IPS-NIHi11 (cell line): ENCODE data around the gene RYK.
"Not testable (repeated sequence)": the region's sequence is repeated elsewhere in the genome, so short reads cannot be mapped to it uniquely, and the experiment has no call there.

Experiments used
- DNase-seq: peaks from one replicate; pipeline ENCODE4 v3.0.0; 2012; ENCODE audit warnings: mixed read lengths, low spot score

Gene RYK

GRCh38 chr3:134255404-134255803, 4.7 kb upstream of the RYK start:
- no peak for DNase-seq

GRCh38 chr3:134253475-134254226, 3.0 kb upstream of the RYK start:
- no peak for DNase-seq

GRCh38 chr3:134252766-134253165, 2.1 kb upstream of the RYK start:
- DNase-seq: no peak

- DNase-seq: no peak
Observed at GRCh38 chr3:134251731-134252391, 1.2 kb upstream of the RYK start.

- peak; percentile 79 for DNase-seq
Observed at GRCh38 chr3:134249935-134250716, 533 bp downstream of the RYK start.

- DNase-seq: no peak
Observed at GRCh38 chr3:134249296-134249841, 1.3 kb downstream of the RYK start.

GRCh38 chr3:134244921-134245320, 5.7 kb downstream of the RYK start:
- DNase-seq: no peak

GRCh38 chr3:134242649-134243617, 7.7 kb downstream of the RYK start:
- no peak for DNase-seq

GRCh38 chr3:134239538-134239937, 11.1 kb downstream of the RYK start:
- no peak for DNase-seq

GRCh38 chr3:134237454-134238145, 13.1 kb downstream of the RYK start:
- DNase-seq: no peak

- no peak for DNase-seq
Observed at GRCh38 chr3:134236505-134237170, 14.0 kb downstream of the RYK start.

- no peak for DNase-seq
Observed at GRCh38 chr3:134235577-134236076, 15.0 kb downstream of the RYK start.

GRCh38 chr3:134232951-134233350, 17.7 kb downstream of the RYK start:
- no peak for DNase-seq

- DNase-seq: no peak
Observed at GRCh38 chr3:134232151-134232550, 18.5 kb downstream of the RYK start.

GRCh38 chr3:134231131-134231530, 19.5 kb downstream of the RYK start:
- no peak for DNase-seq

- DNase-seq: peak; percentile 40
Observed at GRCh38 chr3:134229038-134229437, 21.6 kb downstream of the RYK start.

GRCh38 chr3:134228479-134228878, 22.2 kb downstream of the RYK start:
- no peak for DNase-seq

GRCh38 chr3:134228035-134228434, 22.6 kb downstream of the RYK start:
- DNase-seq: no peak

- not testable (repeated sequence) for DNase-seq
Observed at GRCh38 chr3:134224796-134225156, 25.9 kb downstream of the RYK start.

- no peak for DNase-seq
Observed at GRCh38 chr3:134222835-134223234, 27.8 kb downstream of the RYK start.
